ENCODE data around the gene CTAGE8. TPM values are rescaled to one million over a fixed set of nuclear protein-coding genes. Genes with fewer than 3 reads are reported as not detected.

Gene CTAGE8
- not detected in 2 replicates for total RNA-seq

GRCh38 chr7:144269188-144269587 lies at the start of gene CTAGE8:
Gene CTAGE8 (minus strand): TSS chr7:144269288. CDS start chr7:144269250, 38 bp downstream.

GRCh38 chr7:144311872-144312469 lies 42.9 kb upstream of the CTAGE8 start, which contains the start of gene OR2A1:
Gene OR2A1 (plus strand): TSS chr7:144312419. CDS start chr7:144318125, 5,706 bp downstream.

GRCh38 chr7:144264692-144265091 lies 4.4 kb downstream of the CTAGE8 start, which contains the start of gene OR2A7:
Gene OR2A7 (minus strand): TSS chr7:144264792. CDS start chr7:144259628, 5,164 bp downstream.

GRCh38 chr7:144239365-144239764 lies 29.7 kb downstream of the CTAGE8 start, which contains the start of gene OR2A42:
Gene OR2A42 (minus strand): TSS chr7:144239605. CDS start chr7:144232843, 6,762 bp downstream.

Other genes starting within 250 kb of the CTAGE8 start
- gene OR2A5, start 220.3 kb downstream of the CTAGE8 start, total RNA-seq, result not detected in 2 replicates
- not detected in 2 replicates for gene OR2A25, start 199.5 kb downstream of the CTAGE8 start, total RNA-seq
- gene OR2A12, start 183.0 kb downstream of the CTAGE8 start, total RNA-seq, result not detected in 2 replicates
- not detected in 2 replicates for gene OR2A2, start 159.7 kb downstream of the CTAGE8 start, total RNA-seq
- not detected in 2 replicates for gene OR2A14, start 146.1 kb downstream of the CTAGE8 start, total RNA-seq
- gene CTAGE4, start 85.8 kb downstream of the CTAGE8 start, total RNA-seq, result 0.33 TPM in 1 of 2 replicates, not detected in the other
- 0.69 and 0.73 TPM in 2 replicates for gene ARHGEF35, start 73.5 kb downstream of the CTAGE8 start, total RNA-seq
- gene OR2A42, start 29.7 kb downstream of the CTAGE8 start, total RNA-seq, result under 0.01 TPM in 1 of 2 replicates, not detected in the other
- not detected in 2 replicates for gene OR2A7, start 4.5 kb downstream of the CTAGE8 start, total RNA-seq
- not detected in 2 replicates for gene OR2A1, start 43.1 kb upstream of the CTAGE8 start, total RNA-seq
- 0.53 and 0.54 TPM in 2 replicates for gene ARHGEF5, start 86.1 kb upstream of the CTAGE8 start, total RNA-seq
- not detected in 2 replicates for gene NOBOX, start 134.4 kb upstream of the CTAGE8 start, total RNA-seq

Measured in mammary microvascular endothelial cell (primary cell).